Activated T-cell treated with anti-CD3 and anti-CD28 coated beads, Interleukin-2, amount 50 U/mL, for 24 hours (primary cell): ENCODE results near the gene SLC22A2.

ENCODE experiments used
- DNase-seq: peaks from one replicate; pipeline ENCODE4 v3.0.0-alpha.2; 2020
- H3K27ac Mint-ChIP-seq: 2 replicates; pipeline ENCODE4 v1.8.0; 2020; ENCODE audit warnings: mild to moderate bottlenecking, mixed read lengths
- H3K27me3 Mint-ChIP-seq: 2 replicates; pipeline ENCODE4 v1.8.0; 2020; ENCODE audit warnings: mixed read lengths
- H3K36me3 Mint-ChIP-seq: 2 replicates; pipeline ENCODE4 v1.8.0; 2020; ENCODE audit warnings: low read depth, mixed read lengths
- H3K4me1 Mint-ChIP-seq: 2 replicates; pipeline ENCODE4 v1.8.0; 2020; ENCODE audit warnings: low read depth, mixed read lengths
- H3K4me3 Mint-ChIP-seq: 2 replicates; pipeline ENCODE4 v1.8.0; 2020; ENCODE audit warnings: mild to moderate bottlenecking, moderate library complexity, mixed read lengths
- H3K9me3 Mint-ChIP-seq: 2 replicates; pipeline ENCODE4 v1.8.0; 2020; ENCODE audit warnings: mixed read lengths

The SLC22A2 gene

GRCh38 chr6:160221918-160222317 lies 36.7 kb downstream of the SLC22A2 start:
- H3K9me3 Mint-ChIP-seq = no peaks in the 10 kb centered on the region
- peaks cover 15% of the 10 kb centered on the region for H3K4me1 Mint-ChIP-seq
- H3K36me3 Mint-ChIP-seq = no peaks in the 10 kb centered on the region
- H3K27ac Mint-ChIP-seq = no peak overlapping the region
- no peak overlapping the region for H3K4me3 Mint-ChIP-seq
- no peak for DNase-seq
- H3K27me3 Mint-ChIP-seq = peaks cover 50% of the 10 kb centered on the region

GRCh38 chr6:160221423-160221822 lies 37.2 kb downstream of the SLC22A2 start:
- H3K27ac Mint-ChIP-seq = no peak overlapping the region
- H3K9me3 Mint-ChIP-seq = no peaks in the 10 kb centered on the region
- no peaks in the 10 kb centered on the region for H3K36me3 Mint-ChIP-seq
- H3K27me3 Mint-ChIP-seq = peaks cover 53% of the 10 kb centered on the region
- peaks cover 10% of the 10 kb centered on the region for H3K4me1 Mint-ChIP-seq
- no peak for DNase-seq
- no peak overlapping the region for H3K4me3 Mint-ChIP-seq

GRCh38 chr6:160218810-160219209 lies 39.8 kb downstream of the SLC22A2 start:
- Mint-ChIP-seq H3K4me1 (peaks cover 3% of the 10 kb centered on the region), H3K27me3 (peaks cover 65% of the 10 kb centered on the region), H3K27ac (no peak overlapping the region), H3K4me3 (no peak overlapping the region), H3K9me3 (peaks cover 3% of the 10 kb centered on the region), H3K36me3 (no peaks in the 10 kb centered on the region)
- DNase-seq = no peak

GRCh38 chr6:160217863-160218262 lies 40.8 kb downstream of the SLC22A2 start:
- peaks cover 73% of the 10 kb centered on the region for H3K27me3 Mint-ChIP-seq
- H3K4me3 Mint-ChIP-seq = no peak overlapping the region
- DNase-seq = no peak
- H3K9me3 Mint-ChIP-seq = peaks cover 3% of the 10 kb centered on the region
- H3K4me1 Mint-ChIP-seq = peaks cover 3% of the 10 kb centered on the region
- no peaks in the 10 kb centered on the region for H3K36me3 Mint-ChIP-seq
- no peak overlapping the region for H3K27ac Mint-ChIP-seq

GRCh38 chr6:160217073-160217472 lies 41.5 kb downstream of the SLC22A2 start:
- Mint-ChIP-seq H3K27ac (no peak overlapping the region), H3K4me3 (no peak overlapping the region), H3K9me3 (peaks cover 3% of the 10 kb centered on the region), H3K36me3 (no peaks in the 10 kb centered on the region), H3K27me3 (peaks cover 76% of the 10 kb centered on the region), H3K4me1 (peaks cover 3% of the 10 kb centered on the region)
- no peak for DNase-seq

GRCh38 chr6:160215232-160215631 lies 43.4 kb downstream of the SLC22A2 start:
- no peak overlapping the region for H3K4me3 Mint-ChIP-seq
- no peak for DNase-seq
- peaks cover 5% of the 10 kb centered on the region for H3K9me3 Mint-ChIP-seq
- H3K4me1 Mint-ChIP-seq = peaks cover 3% of the 10 kb centered on the region
- H3K27ac Mint-ChIP-seq = no peak overlapping the region
- peaks cover 80% of the 10 kb centered on the region for H3K27me3 Mint-ChIP-seq
- no peaks in the 10 kb centered on the region for H3K36me3 Mint-ChIP-seq

- Mint-ChIP-seq H3K27me3 (peaks cover 48% of the 10 kb centered on the region), H3K36me3 (no peaks in the 10 kb centered on the region), H3K9me3 (peaks cover 8% of the 10 kb centered on the region), H3K27ac (no peak overlapping the region), H3K4me1 (no peaks in the 10 kb centered on the region), H3K4me3 (no peak overlapping the region)
- DNase-seq = no peak
These were observed 51.0 kb downstream of the SLC22A2 start for GRCh38 chr6:160207618-160208017.

GRCh38 chr6:160204710-160205109 lies 53.9 kb downstream of the SLC22A2 start:
- no peaks in the 10 kb centered on the region for H3K36me3 Mint-ChIP-seq
- no peak overlapping the region for H3K4me3 Mint-ChIP-seq
- H3K27ac Mint-ChIP-seq = no peak overlapping the region
- no peaks in the 10 kb centered on the region for H3K4me1 Mint-ChIP-seq
- no peak for DNase-seq
- H3K9me3 Mint-ChIP-seq = peaks cover 6% of the 10 kb centered on the region
- H3K27me3 Mint-ChIP-seq = peaks cover 43% of the 10 kb centered on the region

- Mint-ChIP-seq H3K27ac (no peak overlapping the region), H3K27me3 (peaks cover 43% of the 10 kb centered on the region), H3K4me1 (no peaks in the 10 kb centered on the region), H3K9me3 (peaks cover 6% of the 10 kb centered on the region), H3K36me3 (no peaks in the 10 kb centered on the region), H3K4me3 (no peak overlapping the region)
- DNase-seq = no peak
These were observed 54.7 kb downstream of the SLC22A2 start for GRCh38 chr6:160203953-160204352.

GRCh38 chr6:160203522-160203921 lies 55.1 kb downstream of the SLC22A2 start:
- Mint-ChIP-seq H3K4me1 (no peaks in the 10 kb centered on the region), H3K27me3 (peaks cover 43% of the 10 kb centered on the region), H3K27ac (no peak overlapping the region), H3K9me3 (peaks cover 6% of the 10 kb centered on the region), H3K4me3 (no peak overlapping the region), H3K36me3 (no peaks in the 10 kb centered on the region)
- DNase-seq = no peak

- Mint-ChIP-seq H3K36me3 (no peaks in the 10 kb centered on the region), H3K4me3 (no peak overlapping the region), H3K9me3 (peaks cover 5% of the 10 kb centered on the region), H3K4me1 (no peaks in the 10 kb centered on the region), H3K27ac (no peak overlapping the region), H3K27me3 (peaks cover 42% of the 10 kb centered on the region)
- DNase-seq = no peak
These were observed 55.5 kb downstream of the SLC22A2 start for GRCh38 chr6:160203076-160203475.

- no peak overlapping the region for H3K27ac Mint-ChIP-seq
- no peaks in the 10 kb centered on the region for H3K9me3 Mint-ChIP-seq
- no peaks in the 10 kb centered on the region for H3K36me3 Mint-ChIP-seq
- peaks cover 37% of the 10 kb centered on the region for H3K27me3 Mint-ChIP-seq
- no peak for DNase-seq
- H3K4me3 Mint-ChIP-seq = no peak overlapping the region
- H3K4me1 Mint-ChIP-seq = no peaks in the 10 kb centered on the region
These were observed 56.2 kb downstream of the SLC22A2 start for GRCh38 chr6:160202411-160202810.

- H3K36me3 Mint-ChIP-seq = no peaks in the 10 kb centered on the region
- no peak for DNase-seq
- H3K4me1 Mint-ChIP-seq = no peaks in the 10 kb centered on the region
- H3K27ac Mint-ChIP-seq = no peak overlapping the region
- H3K9me3 Mint-ChIP-seq = no peaks in the 10 kb centered on the region
- H3K4me3 Mint-ChIP-seq = no peak overlapping the region
- H3K27me3 Mint-ChIP-seq = peaks cover 30% of the 10 kb centered on the region
These were observed 57.6 kb downstream of the SLC22A2 start for GRCh38 chr6:160201061-160201460.

- Mint-ChIP-seq H3K4me3 (no peak overlapping the region), H3K36me3 (no peaks in the 10 kb centered on the region), H3K4me1 (no peaks in the 10 kb centered on the region), H3K9me3 (peaks cover 12% of the 10 kb centered on the region), H3K27ac (no peak overlapping the region), H3K27me3 (peaks cover 23% of the 10 kb centered on the region)
- no peak for DNase-seq
These were observed 59.9 kb downstream of the SLC22A2 start for GRCh38 chr6:160198606-160199211.

- Mint-ChIP-seq H3K27me3 (peaks cover 23% of the 10 kb centered on the region), H3K4me1 (no peaks in the 10 kb centered on the region), H3K9me3 (peaks cover 18% of the 10 kb centered on the region), H3K4me3 (no peak overlapping the region), H3K36me3 (no peaks in the 10 kb centered on the region), H3K27ac (no peak overlapping the region)
- no peak for DNase-seq
These were observed 61.0 kb downstream of the SLC22A2 start for GRCh38 chr6:160197662-160198061.

GRCh38 chr6:160194808-160195207 lies 63.8 kb downstream of the SLC22A2 start:
- no peak for DNase-seq
- H3K27me3 Mint-ChIP-seq = peaks cover under 1% of the 10 kb centered on the region
- no peak overlapping the region for H3K27ac Mint-ChIP-seq
- H3K4me3 Mint-ChIP-seq = no peak overlapping the region
- no peaks in the 10 kb centered on the region for H3K36me3 Mint-ChIP-seq
- no peaks in the 10 kb centered on the region for H3K4me1 Mint-ChIP-seq
- H3K9me3 Mint-ChIP-seq = peaks cover 26% of the 10 kb centered on the region
